Measurements from ENCODE around the gene RBM24. TPM values are rescaled to one million over a fixed set of nuclear protein-coding genes. Genes with fewer than 3 reads are reported as not detected.

Gene RBM24
- total and polyA plus RNA-seq, 11 donors = 107 to 263 (median 147) TPM

GRCh38 chr6:17331238-17331637 is 50.1 kb downstream of the RBM24 start:
- H3K4me1 ChIP-seq = no peaks in the 10 kb centered on the region
- WGBS, 4 donors = 65 to 90% (median 84%) methylated on average over 5 of the region's 5 CpGs
- no peaks in the 10 kb centered on the region for H3K27me3 ChIP-seq
- TF ChIP-seq CTCF (IDR thresholded peaks at IDR 0.05) (no peak), POLR2A (IDR thresholded peaks at IDR 0.05) (no peak)
- no peaks in the 10 kb centered on the region for H3K9me3 ChIP-seq
- ATAC-seq (no peak), DNase-seq (no peak)
- intact Hi-C loops (cut with DNase I) = no loop called here
- no peak overlapping the region for H3K27ac ChIP-seq
- no peak overlapping the region for H3K4me3 ChIP-seq
- no peaks in the 10 kb centered on the region for H3K36me3 ChIP-seq

DNA sequence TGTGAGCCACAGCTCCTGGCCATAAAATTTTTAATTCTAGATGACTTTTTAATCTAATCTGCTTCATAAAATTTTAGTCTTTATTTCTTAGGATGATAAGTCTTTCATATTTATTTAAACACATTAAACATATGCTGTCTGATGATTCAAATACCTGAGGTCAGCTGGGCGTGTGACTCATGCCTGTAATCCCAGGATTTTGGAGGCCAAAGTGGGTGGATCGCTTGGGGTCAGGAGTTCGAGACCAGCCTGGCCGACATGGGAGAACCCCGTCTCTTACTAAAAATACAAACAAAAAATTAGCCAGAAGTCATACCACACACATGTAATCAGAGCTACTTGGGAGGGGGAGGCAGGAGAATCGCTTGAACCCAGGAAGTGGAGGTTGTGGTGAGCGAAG is 53.1 kb downstream of the RBM24 start:
- 70 to 80% (median 78%) methylated on average over 7 of the region's 7 CpGs for WGBS, 4 donors
- no peaks in the 10 kb centered on the region for H3K4me1 ChIP-seq
- TF ChIP-seq CTCF (IDR thresholded peaks at IDR 0.05) (no peak), POLR2A (IDR thresholded peaks at IDR 0.05) (no peak)
- intact Hi-C loops (cut with DNase I) = no loop called here
- no peak for DNase-seq
- no peaks in the 10 kb centered on the region for H3K9me3 ChIP-seq
- no peaks in the 10 kb centered on the region for H3K36me3 ChIP-seq
- H3K4me3 ChIP-seq = no peak overlapping the region
- no peak overlapping the region for H3K27ac ChIP-seq
- no peaks in the 10 kb centered on the region for H3K27me3 ChIP-seq
- ATAC-seq = no peak

DNA sequence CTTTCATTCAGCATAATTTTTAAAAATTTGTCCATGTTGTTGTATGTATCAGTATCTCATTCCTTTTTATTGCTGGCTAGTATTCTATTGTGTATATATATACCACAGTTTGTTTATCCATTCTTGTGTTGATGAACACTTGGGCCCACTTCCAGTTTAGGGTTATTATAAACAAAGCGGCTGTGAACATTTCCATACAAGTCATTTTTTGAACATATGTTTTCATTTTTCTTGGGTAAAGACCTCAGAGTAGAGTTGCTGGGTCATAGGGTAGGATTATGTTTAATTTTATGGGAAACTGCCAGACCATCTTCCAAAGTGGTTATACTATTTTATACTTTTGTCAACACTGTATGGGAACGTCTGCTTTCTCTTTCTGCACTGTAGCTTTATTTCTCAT is 55.3 kb downstream of the RBM24 start:
- WGBS, 4 donors = 82 to 92% (median 84%) methylated on average over 2 of the region's 2 CpGs
- Histone ChIP-seq H3K4me3 (no peak overlapping the region), H3K4me1 (no peaks in the 10 kb centered on the region), H3K27ac (no peak overlapping the region), H3K9me3 (no peaks in the 10 kb centered on the region), H3K27me3 (no peaks in the 10 kb centered on the region), H3K36me3 (no peaks in the 10 kb centered on the region)
- ATAC-seq = no peak
- intact Hi-C loops (cut with DNase I) = no loop called here
- no peak for TF ChIP-seq POLR2A (IDR thresholded peaks at IDR 0.05)
- TF ChIP-seq CTCF (IDR thresholded peaks at IDR 0.05) = no peak
- DNase-seq = no peak

GRCh38 chr6:17339308-17339670 is 58.1 kb downstream of the RBM24 start:
- WGBS, 4 donors = 94 to 100% (median 99%) methylated on average over 2 of the region's 2 CpGs
- ATAC-seq (no peak), DNase-seq (no peak)
- Histone ChIP-seq H3K4me3 (no peak overlapping the region), H3K27me3 (no peaks in the 10 kb centered on the region), H3K9me3 (no peaks in the 10 kb centered on the region), H3K36me3 (no peaks in the 10 kb centered on the region), H3K27ac (no peak overlapping the region), H3K4me1 (no peaks in the 10 kb centered on the region)
- intact Hi-C loops (cut with DNase I) = no loop called here
- no peak for TF ChIP-seq CTCF (IDR thresholded peaks at IDR 0.05)
- TF ChIP-seq POLR2A (IDR thresholded peaks at IDR 0.05) = no peak
